Keratinocyte (primary cell): Measurements from ENCODE around the gene TTC36. TPM values are rescaled to one million over a fixed set of nuclear protein-coding genes. Genes with fewer than 3 reads are reported as not detected.
"Not testable (repeated sequence)": the region's sequence is repeated elsewhere in the genome, so short reads cannot be mapped to it uniquely, and the experiment has no call there.

Experiments
- DNase-seq: peaks from one replicate; pipeline ENCODE4 v3.0.0-alpha.2; 2011; ENCODE audit warnings: low read depth, missing footprints, low spot score
- FAIRE-seq: peaks from 2 replicates; lab custom pipeline; 2011; peaks lifted over from hg19 to GRCh38; lab: Jason Lieb, UNC
- H2AFZ ChIP-seq: 2 replicates; pipeline ENCODE4 v1.6.0; 2012; ENCODE audit warnings: low read length, control low read depth, inconsistent platforms; ENCODE audit not compliant: control insufficient read depth
- H3K27ac ChIP-seq: 2 replicates; pipeline ENCODE4 v1.5.1; 2011; ENCODE audit warnings: low read length; ENCODE audit not compliant: control insufficient read depth, insufficient read depth
- H3K27me3 ChIP-seq: 3 replicates; pipeline ENCODE4 v1.6.0; 2011; ENCODE audit warnings: low read length; ENCODE audit not compliant: control insufficient read depth, insufficient read depth; ENCODE audit errors: extremely low read depth
- H3K36me3 ChIP-seq, 2 experiments: 2 replicates in 1 of 2; 3 replicates in 1 of 2; pipeline ENCODE4 v1.5.1; 2011; ENCODE audit warnings: low read length in 2 of 2, mild to moderate bottlenecking in 1 of 2; ENCODE audit not compliant: control insufficient read depth in 2 of 2, insufficient read depth in 2 of 2; ENCODE audit errors: extremely low read depth in 1 of 2
- H3K4me1 ChIP-seq: 3 replicates; pipeline ENCODE4 v1.5.1; 2011; ENCODE audit warnings: low read length; ENCODE audit not compliant: control insufficient read depth, insufficient read depth; ENCODE audit errors: extremely low read depth
- H3K4me2 ChIP-seq: 3 replicates; pipeline ENCODE4 v1.6.0; 2011; ENCODE audit warnings: low read depth, low read length; ENCODE audit not compliant: control insufficient read depth, insufficient read depth; ENCODE audit errors: extremely low read depth
- H3K4me3 ChIP-seq, 3 experiments: fragments of 200-600 bp in 1 of 3; sonication (generic) in 1 of 3; 2 replicates in 2 of 3; 3 replicates in 1 of 3; pipeline ENCODE4 v1.5.1; 2011 to 2016; ENCODE audit warnings: low read length in 3 of 3, mild to moderate bottlenecking in 3 of 3, control low read depth in 2 of 3, inconsistent platforms in 1 of 3, low read depth in 1 of 3, mixed read lengths in 1 of 3, mixed run types in 1 of 3, moderate library complexity in 1 of 3; ENCODE audit not compliant: control insufficient read depth in 2 of 3, insufficient read depth in 2 of 3; ENCODE audit errors: extremely low read depth in 1 of 3
- H3K79me2 ChIP-seq: 2 replicates; pipeline ENCODE4 v1.6.0; 2012; ENCODE audit warnings: low read length; ENCODE audit not compliant: control insufficient read depth, insufficient read depth
- H3K9ac ChIP-seq: 3 replicates; pipeline ENCODE4 v1.6.0; 2011; ENCODE audit warnings: low read length; ENCODE audit not compliant: control insufficient read depth, insufficient read depth; ENCODE audit errors: extremely low read depth
- H3K9me1 ChIP-seq: 3 replicates; pipeline ENCODE4 v1.6.0; 2011; ENCODE audit warnings: low read length; ENCODE audit not compliant: control insufficient read depth, insufficient read depth; ENCODE audit errors: extremely low read depth
- H3K9me3 ChIP-seq: 2 replicates; pipeline ENCODE4 v1.5.1; 2012; ENCODE audit warnings: low read depth, low read length; ENCODE audit not compliant: control insufficient read depth
- H4K20me1 ChIP-seq: 3 replicates; pipeline ENCODE4 v1.6.0; 2011; ENCODE audit warnings: low read length; ENCODE audit not compliant: control insufficient read depth, insufficient read depth; ENCODE audit errors: extremely low read depth
- CTCF ChIP-seq, 3 experiments: IDR thresholded peaks in 1 of 3; conservative IDR thresholded peaks in 1 of 3; optimal IDR thresholded peaks in 1 of 3; 2 replicates in 2 of 3; 3 replicates in 1 of 3; pipeline versions ENCODE3 to v1.5.1; 2011; ENCODE audit warnings: low read length in 3 of 3, mild to moderate bottlenecking in 3 of 3, moderate library complexity in 2 of 3, control low read depth in 1 of 3, inconsistent platforms in 1 of 3; ENCODE audit not compliant: insufficient read depth in 2 of 3; ENCODE audit errors: extremely low read depth in 1 of 3
- EZH2 ChIP-seq: IDR thresholded peaks from one replicate; pipeline ENCODE4 v1.6.1; 2012; ENCODE audit warnings: inconsistent platforms, mild to moderate bottlenecking, low read length, moderate library complexity
- dilution Hi-C: fragments of 300-500 bp; cut with MboI; formaldehyde crosslinking; loops from one replicate; pipeline ENCODE4 v1.7.0; 2020; ENCODE audit warnings: low sequenced_read_pairs; ENCODE audit not compliant: extremely low pct_ligation_motif_present
- polyA plus RNA-seq, 5 experiments: library from polyadenylated mRNA; depleted of rRNA in 3 of 5; stranded (reverse) in 3 of 5; stranded (forward) in 1 of 5; unstranded in 1 of 5; fragments of >200 nt; gene quantifications; 1 replicate in 1 of 5; 2 replicates in 3 of 5; 3 replicates in 1 of 5; pipeline versions ENCODE4 v1.2.1 to v1.2.3, GENCODE V29; 2011 to 2012; ENCODE audit warnings: missing spikeins in 2 of 5, low read depth in 1 of 5, low replicate concordance in 1 of 5

TTC36 gene
- polyA plus RNA-seq, 1 donor (not counting 4 experiments of a cell fraction or from before 2014, with no cell fraction given): not detected

- Histone ChIP-seq H3K4me3 (no peak overlapping the region), H3K9me1 (no peaks in the 10 kb centered on the region), H3K79me2 (peaks cover 26% of the 10 kb centered on the region), H3K27ac (no peak overlapping the region), H3K27me3 (no peaks in the 10 kb centered on the region), H2AFZ (no peak overlapping the region), H3K4me2 (no peak overlapping the region), H3K9ac (no peak overlapping the region), H3K4me1 (peaks cover 19% of the 10 kb centered on the region), H3K36me3 (no peaks in the 10 kb centered on the region), H4K20me1 (no peaks in the 10 kb centered on the region), H3K9me3 (no peaks in the 10 kb centered on the region)
- FAIRE-seq (no peak), DNase-seq (no peak)
- TF ChIP-seq CTCF (optimal IDR thresholded peaks at IDR 0.05 in 1 of 3, IDR thresholded peaks at IDR 0.05 in 1 of 3, conservative IDR thresholded peaks at IDR 0.05 in 1 of 3; ENCODE audit: extremely low read depth in 1 of 3, insufficient read depth in 2 of 3, low read length in 3 of 3) (no peak), EZH2 (no peak)
- dilution Hi-C loops: no loop called here
Measured at GRCh38 chr11:118569670-118570069, 42.4 kb downstream of the TTC36 start.

GRCh38 chr11:118570787-118571186, 43.5 kb downstream of the TTC36 start:
- Histone ChIP-seq H3K4me1 (peaks cover 18% of the 10 kb centered on the region), H4K20me1 (no peaks in the 10 kb centered on the region), H3K9me1 (no peaks in the 10 kb centered on the region), H3K9ac (no peak overlapping the region), H3K4me3 (no peak overlapping the region), H3K27ac (no peak overlapping the region), H3K36me3 (no peaks in the 10 kb centered on the region), H3K4me2 (no peak overlapping the region), H3K9me3 (no peaks in the 10 kb centered on the region), H3K27me3 (no peaks in the 10 kb centered on the region), H2AFZ (no peak overlapping the region), H3K79me2 (peaks cover 37% of the 10 kb centered on the region)
- DNase-seq (no peak), FAIRE-seq (no peak)
- dilution Hi-C loops: no loop called here
- TF ChIP-seq EZH2 (no peak), CTCF (optimal IDR thresholded peaks at IDR 0.05 in 1 of 3, IDR thresholded peaks at IDR 0.05 in 1 of 3, conservative IDR thresholded peaks at IDR 0.05 in 1 of 3; ENCODE audit: extremely low read depth in 1 of 3, insufficient read depth in 2 of 3, low read length in 3 of 3) (no peak)

- not testable (repeated sequence) for H3K36me3 ChIP-seq, H4K20me1 ChIP-seq
- H3K9ac ChIP-seq: peak overlapping the region; percentile 99
Measured at GRCh38 chr11:118571701-118572060, 44.4 kb downstream of the TTC36 start.

More at GRCh38 chr11:118571701-118572060, 44.4 kb downstream of the TTC36 start:
- Histone ChIP-seq H2AFZ (peak overlapping the region; percentile 93), H3K4me3 (peak overlapping the region; percentile 79 to 98 (median 80)), H3K4me2 (peak overlapping the region; percentile 77), H3K79me2 (peaks cover 45% of the 10 kb centered on the region), H3K4me1 (peaks cover 18% of the 10 kb centered on the region), H3K27ac (peak overlapping the region; percentile 81)
- DNase-seq, dilution Hi-C loops, H3K9me1 ChIP-seq, H3K27me3 ChIP-seq, FAIRE-seq, H3K9me3 ChIP-seq: not testable (repeated sequence)
